Measurements from ENCODE around the gene PVALB. TPM values are rescaled to one million over a fixed set of nuclear protein-coding genes. Genes with fewer than 3 reads are reported as not detected.

Gene PVALB
- polyA plus RNA-seq, 1 of the 3 experiments (the other 2 are of a cell fraction) = not detected

GRCh38 chr22:36798674-36799066 is 18.2 kb downstream of the PVALB start:
- POLR2A ChIA-PET = no interaction called here
- CTCF ChIA-PET = interaction anchor here (1.0 kb wide), 1 partner anchor 16 kb away, joined by 3 read pairs; no protein-coding TSS in a partner anchor

GRCh38 chr22:36797911-36798673 is 18.7 kb downstream of the PVALB start:
- POLR2A ChIA-PET = no interaction called here
- Histone ChIP-seq H3K27me3 (ENCODE audit: insufficient read depth) (peaks cover 5% of the 10 kb centered on the region; the same call in 1 of the 2 replicates), H3K4me2 (no peak overlapping the region), H3K4me1 (ENCODE audit: control insufficient read depth in 1 of 2, insufficient read depth in 2 of 2, low read depth in 1 of 2, low read length in 1 of 2) (no peaks in the 10 kb centered on the region), H3K9ac (no peak overlapping the region), H3K79me2 (ENCODE audit: insufficient read depth) (no peaks in the 10 kb centered on the region), H3K27ac (ENCODE audit: low read depth in 2 of 2, low read length in 1 of 2) (no peak overlapping the region), H2AFZ (ENCODE audit: low read depth) (no peak overlapping the region), H3K9me3 (no peaks in the 10 kb centered on the region), H3K36me3 (replicated peaks in 1 of 2; ENCODE audit: control insufficient read depth in 1 of 2, insufficient read depth in 2 of 2, low read length in 1 of 2) (no peaks in the 10 kb centered on the region), H3K4me3 (ENCODE audit: low read depth in 2 of 2, low read length in 1 of 2) (no peak overlapping the region), H4K20me1 (ENCODE audit: insufficient read depth) (no peaks in the 10 kb centered on the region), H3F3A (replicated peaks; ENCODE audit: insufficient read depth) (no peaks in the 10 kb centered on the region), H3K9me2 (no peaks in the 10 kb centered on the region)
- DNase-seq = no peak
- 68% methylated on average over 10 of the region's 12 CpGs for WGBS (ENCODE audit: low lambda C conversion rate)
- no peak for TF ChIP-seq JUND (IDR thresholded peaks at IDR 0.05)
- TF ChIP-seq RFX5 (IDR thresholded peaks at IDR 0.05; ENCODE audit: low read length) = no peak
- no peak for TF ChIP-seq ELF1 (IDR thresholded peaks at IDR 0.05)
- no peak for TF ChIP-seq SMC3 (IDR thresholded peaks at IDR 0.05; ENCODE audit: low read depth, low read length)
- no peak for TF ChIP-seq TAF1 (IDR thresholded peaks at IDR 0.05; ENCODE audit: borderline replicate concordance, low read depth, low read length)
- no peak for TF ChIP-seq GATA2 (CRISPR knock-in tag; IDR thresholded peaks at IDR 0.05)
- CTCF ChIA-PET = interaction anchor here (1.0 kb wide), 1 partner anchor 16 kb away, joined by 3 read pairs; no protein-coding TSS in a partner anchor

More at GRCh38 chr22:36798674-36799066, 18.2 kb downstream of the PVALB start:
- Histone ChIP-seq H3K27ac (ENCODE audit: low read depth in 2 of 2, low read length in 1 of 2) (no peak overlapping the region), H4K20me1 (ENCODE audit: insufficient read depth) (no peaks in the 10 kb centered on the region), H2AFZ (ENCODE audit: low read depth) (no peak overlapping the region), H3K79me2 (ENCODE audit: insufficient read depth) (no peaks in the 10 kb centered on the region), H3K9ac (no peak overlapping the region), H3F3A (replicated peaks; ENCODE audit: insufficient read depth) (no peaks in the 10 kb centered on the region), H3K36me3 (replicated peaks in 1 of 2; ENCODE audit: control insufficient read depth in 1 of 2, insufficient read depth in 2 of 2, low read length in 1 of 2) (no peaks in the 10 kb centered on the region), H3K9me3 (no peaks in the 10 kb centered on the region), H3K4me1 (ENCODE audit: control insufficient read depth in 1 of 2, insufficient read depth in 2 of 2, low read depth in 1 of 2, low read length in 1 of 2) (no peaks in the 10 kb centered on the region), H3K27me3 (ENCODE audit: insufficient read depth) (peaks cover 5% of the 10 kb centered on the region; the same call in 1 of the 2 replicates), H3K9me2 (no peaks in the 10 kb centered on the region), H3K4me2 (no peak overlapping the region), H3K4me3 (ENCODE audit: low read depth in 2 of 2, low read length in 1 of 2) (no peak overlapping the region)
- DNase-seq = no peak
- TF ChIP-seq MXI1 (IDR thresholded peaks at IDR 0.05; ENCODE audit: low read depth, low read length) (no peak), TCF12 (IDR thresholded peaks at IDR 0.05) (no peak), RFX5 (IDR thresholded peaks at IDR 0.05; ENCODE audit: low read length) (no peak), SMC3 (IDR thresholded peaks at IDR 0.05; ENCODE audit: low read depth, low read length) (no peak), IRF3 (IDR thresholded peaks at IDR 0.05; ENCODE audit: low read depth, low read length) (no peak), SIN3A (IDR thresholded peaks at IDR 0.05; ENCODE audit: borderline replicate concordance, low read depth, low read length) (no peak)
- WGBS (ENCODE audit: low lambda C conversion rate) = 73% methylated on average over 10 of the region's 11 CpGs

GRCh38 chr22:36797374-36797773 is 19.5 kb downstream of the PVALB start:
- H2AFZ ChIP-seq (ENCODE audit: low read depth) = no peak overlapping the region
- CTCF ChIA-PET = no interaction called here
- TF ChIP-seq MAX (IDR thresholded peaks at IDR 0.05; ENCODE audit: low read depth) (no peak), GATA2 (CRISPR knock-in tag; IDR thresholded peaks at IDR 0.05) (no peak), NFIC (IDR thresholded peaks at IDR 0.05; ENCODE audit: borderline replicate concordance) (no peak), MXI1 (IDR thresholded peaks at IDR 0.05; ENCODE audit: low read depth, low read length) (no peak), ELF1 (IDR thresholded peaks at IDR 0.05) (no peak), EZH2phosphoT487 (IDR thresholded peaks at IDR 0.05; ENCODE audit: borderline replicate concordance, low read depth) (no peak), TAF1 (IDR thresholded peaks at IDR 0.05; ENCODE audit: borderline replicate concordance, low read depth, low read length) (no peak), FOXJ3 (CRISPR knock-in tag; IDR thresholded peaks at IDR 0.05) (no peak), JUND (IDR thresholded peaks at IDR 0.05) (no peak), ZBTB33 (IDR thresholded peaks at IDR 0.05; ENCODE audit: borderline replicate concordance, low read depth) (no peak), USF1 (IDR thresholded peaks at IDR 0.05; ENCODE audit: borderline replicate concordance, low read depth) (no peak), TEAD4 (IDR thresholded peaks at IDR 0.05; ENCODE audit: borderline replicate concordance, insufficient read depth) (no peak), SMC3 (IDR thresholded peaks at IDR 0.05; ENCODE audit: low read depth, low read length) (no peak)

More at GRCh38 chr22:36797374-36797773, 19.5 kb downstream of the PVALB start:
- no peaks in the 10 kb centered on the region for H3F3A ChIP-seq (replicated peaks; ENCODE audit: insufficient read depth)
- no peaks in the 10 kb centered on the region for H3K9me2 ChIP-seq
- H3K4me1 ChIP-seq (ENCODE audit: control insufficient read depth in 1 of 2, insufficient read depth in 2 of 2, low read depth in 1 of 2, low read length in 1 of 2) = no peaks in the 10 kb centered on the region
- no peak overlapping the region for H3K4me2 ChIP-seq
- WGBS (ENCODE audit: low lambda C conversion rate) = 59% methylated on average over 9 of the region's 9 CpGs
- peaks cover 5% of the 10 kb centered on the region; the same call in 1 of the 2 replicates for H3K27me3 ChIP-seq (ENCODE audit: insufficient read depth)
- POLR2A ChIA-PET = no interaction called here
- DNase-seq = no peak
- H3K79me2 ChIP-seq (ENCODE audit: insufficient read depth) = no peaks in the 10 kb centered on the region
- no peaks in the 10 kb centered on the region for H4K20me1 ChIP-seq (ENCODE audit: insufficient read depth)
- no peaks in the 10 kb centered on the region for H3K36me3 ChIP-seq (replicated peaks in 1 of 2; ENCODE audit: control insufficient read depth in 1 of 2, insufficient read depth in 2 of 2, low read length in 1 of 2)
- no peaks in the 10 kb centered on the region for H3K9me3 ChIP-seq
- no peak overlapping the region for H3K4me3 ChIP-seq (ENCODE audit: low read depth in 2 of 2, low read length in 1 of 2)
- H3K27ac ChIP-seq (ENCODE audit: low read depth in 2 of 2, low read length in 1 of 2) = no peak overlapping the region
- no peak overlapping the region for H3K9ac ChIP-seq

All from SK-N-SH (cell line).